HG02610 (cell line): ENCODE measurements around the gene COL13A1.

Source experiments
- ATAC-seq: cut with Tn5 transposase; IDR thresholded peaks from one replicate; pipeline ENCODE4 v1.9.1; 2021; ENCODE audit warnings: mild to moderate bottlenecking, moderate library complexity; ENCODE audit not compliant: unreplicated experiment

COL13A1 gene

GRCh38 chr10:69865450-69865849 is 63.7 kb downstream of the COL13A1 start:
- no peak for ATAC-seq

- no peak for ATAC-seq
Measured at GRCh38 chr10:69866246-69866687, 64.6 kb downstream of the COL13A1 start.

- ATAC-seq: no peak
Measured at GRCh38 chr10:69866688-69867461, 65.2 kb downstream of the COL13A1 start.

DNA sequence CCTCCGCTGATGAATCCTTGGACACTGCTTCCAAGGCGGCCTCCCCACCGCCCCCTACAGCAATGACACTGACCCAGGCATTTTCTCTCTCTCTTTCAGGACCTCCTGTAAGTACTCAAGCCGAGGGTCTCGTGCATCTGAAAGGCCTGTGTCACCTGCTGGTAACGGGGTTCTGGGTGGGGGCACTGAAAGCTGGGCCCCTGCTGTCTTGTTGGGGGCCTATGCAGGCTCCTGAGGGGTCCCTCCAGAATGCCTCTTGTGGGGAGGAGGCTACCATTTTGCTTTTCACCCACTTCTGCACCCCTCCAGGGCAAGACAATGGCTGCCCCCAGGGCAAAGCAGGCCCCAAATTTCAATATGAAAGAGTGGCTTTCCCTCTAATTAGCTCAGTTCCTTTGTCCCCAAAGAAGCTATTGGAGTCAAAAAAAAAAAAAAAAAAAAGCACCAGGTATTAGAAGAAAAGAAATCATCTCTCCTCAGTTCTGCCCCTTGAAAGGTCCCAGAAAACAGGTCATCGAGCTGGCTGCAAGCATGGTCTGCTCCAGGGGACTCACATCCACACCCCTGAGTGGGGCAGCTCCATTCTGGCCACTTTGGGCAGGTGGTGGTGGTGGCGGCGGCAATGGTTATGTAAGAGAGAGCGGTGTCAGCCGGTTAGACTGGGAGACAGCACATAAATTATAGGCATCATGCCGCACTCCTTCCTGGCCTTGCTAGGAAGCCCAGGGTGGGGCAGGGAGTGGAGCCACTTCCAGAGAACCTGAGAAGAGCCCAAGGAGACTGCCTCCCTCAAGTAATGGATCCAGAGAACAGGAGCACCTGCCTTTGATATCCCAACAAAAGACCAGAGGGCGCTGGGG is 66.2 kb downstream of the COL13A1 start:
- no peak for ATAC-seq

- no peak for ATAC-seq
Measured at GRCh38 chr10:69868821-69869220, 67.1 kb downstream of the COL13A1 start.

DNA sequence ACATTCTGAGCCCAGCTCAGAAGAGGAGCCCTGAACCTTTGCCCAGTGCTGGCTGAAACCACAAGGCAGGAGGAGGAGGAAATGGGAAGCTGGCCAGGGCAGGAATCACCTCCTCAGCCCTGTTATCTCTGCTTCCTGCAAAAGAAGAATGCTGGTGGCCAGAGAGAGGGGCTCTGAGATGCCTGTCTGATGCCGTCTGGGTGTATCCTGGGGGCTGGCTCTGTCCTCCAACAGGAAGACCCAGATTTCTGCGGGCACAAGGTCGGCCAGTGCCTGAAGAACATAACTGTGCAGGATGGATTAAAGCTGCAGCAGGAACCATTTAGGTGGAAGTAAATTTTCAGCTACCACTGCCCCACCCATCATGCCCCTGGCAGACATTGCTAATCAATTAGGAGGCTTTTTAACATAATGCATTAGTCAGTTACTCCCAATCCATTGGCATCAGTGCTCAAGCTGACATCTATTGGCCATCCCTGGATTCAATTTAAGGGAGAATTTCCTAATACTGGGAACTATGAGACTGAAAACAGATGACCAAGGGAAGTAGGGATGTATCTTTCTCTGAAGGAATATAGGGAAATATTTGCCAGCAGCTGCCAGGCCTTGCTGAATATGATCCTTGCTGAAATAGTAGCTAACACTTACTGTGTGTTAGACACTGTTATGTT is 67.7 kb downstream of the COL13A1 start:
- ATAC-seq: no peak

- ATAC-seq: no peak
Measured at GRCh38 chr10:69870591-69870990, 68.9 kb downstream of the COL13A1 start.

GRCh38 chr10:69871074-69871473 is 69.4 kb downstream of the COL13A1 start:
- ATAC-seq: no peak

DNA sequence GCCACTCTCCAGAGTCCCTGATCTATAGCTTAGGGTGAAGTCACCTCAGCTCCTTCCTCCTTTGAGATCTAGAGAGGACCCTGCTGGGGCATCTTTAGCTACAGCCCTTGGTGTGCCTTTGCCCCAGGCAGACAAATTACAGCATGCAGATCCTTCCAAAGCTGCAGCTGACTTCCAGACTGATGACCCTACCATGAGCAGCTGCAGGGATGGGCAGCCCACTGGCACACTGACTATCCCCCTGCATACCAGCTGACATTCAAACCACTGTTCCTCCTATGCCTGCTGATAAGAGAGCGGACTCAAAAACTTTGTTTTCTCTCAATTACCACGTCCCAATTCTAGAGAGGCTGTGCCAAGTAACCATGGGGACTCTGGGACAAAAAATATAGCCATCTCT is 70.6 kb downstream of the COL13A1 start:
- ATAC-seq: no peak

DNA sequence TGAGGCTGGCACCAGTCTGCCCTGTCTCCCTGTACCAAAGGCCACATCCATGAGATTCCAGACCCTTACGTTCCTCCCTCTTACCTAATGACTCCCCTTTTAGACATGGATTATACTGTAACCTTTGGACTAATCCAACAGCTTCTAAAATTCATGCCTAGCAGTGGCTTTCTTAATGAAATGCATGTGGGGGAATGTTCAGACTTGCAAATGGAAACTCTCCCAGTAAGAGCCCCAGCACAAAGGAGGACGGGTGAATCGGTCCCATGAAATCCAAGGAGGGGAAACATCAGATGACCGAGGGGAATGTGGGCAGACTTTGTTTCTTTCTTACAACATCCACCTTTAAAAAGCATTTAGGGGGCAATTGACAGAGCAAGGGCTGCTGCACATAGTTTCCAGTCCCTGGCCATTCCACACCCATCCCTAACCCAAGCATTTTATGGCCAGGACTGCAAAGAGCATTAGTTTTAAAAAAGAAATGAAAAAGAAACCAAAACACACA is 71.5 kb downstream of the COL13A1 start:
- ATAC-seq: no peak

GRCh38 chr10:69874449-69874848 is 72.7 kb downstream of the COL13A1 start:
- ATAC-seq: no peak

- no peak for ATAC-seq
Measured at GRCh38 chr10:69875856-69876255, 74.2 kb downstream of the COL13A1 start.

GRCh38 chr10:69876286-69876685 is 74.6 kb downstream of the COL13A1 start:
- no peak for ATAC-seq

- ATAC-seq: no peak
Measured at GRCh38 chr10:69876931-69877330, 75.2 kb downstream of the COL13A1 start.

- ATAC-seq: no peak
Measured at GRCh38 chr10:69878038-69878437, 76.3 kb downstream of the COL13A1 start.

- no peak for ATAC-seq
Measured at GRCh38 chr10:69878951-69879350, 77.2 kb downstream of the COL13A1 start.

DNA sequence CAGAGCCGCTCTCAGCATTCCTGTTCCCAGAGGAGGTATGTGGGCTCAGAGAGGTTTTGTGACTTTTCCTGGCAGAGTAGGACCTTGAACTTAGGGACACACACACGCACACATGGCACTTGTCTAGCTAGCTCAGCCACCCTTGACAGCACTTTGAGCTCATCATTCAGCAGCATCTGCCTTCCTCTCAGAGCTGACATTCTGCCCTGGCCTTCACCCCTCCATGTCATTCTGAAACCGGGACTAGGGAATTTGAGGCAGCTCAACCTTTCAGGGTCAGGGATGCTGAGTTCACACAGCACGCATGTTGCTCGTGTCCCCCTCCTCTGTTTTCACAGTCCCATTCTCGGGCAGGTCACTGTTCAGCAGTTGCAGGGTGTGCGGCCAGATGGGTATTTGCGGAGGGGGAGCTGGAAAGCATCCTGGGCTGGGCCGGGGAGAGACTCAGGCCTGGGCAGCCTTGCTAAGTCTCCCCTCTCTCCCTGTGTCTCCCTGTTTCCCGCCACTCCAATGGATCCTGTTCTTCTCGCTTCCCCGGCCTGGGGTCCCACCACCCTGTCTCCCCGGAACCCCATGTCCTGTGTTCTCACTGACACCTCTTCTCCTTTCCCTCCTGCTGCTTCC is 78.0 kb downstream of the COL13A1 start:
- ATAC-seq: no peak

GRCh38 chr10:69880301-69881081 is 78.8 kb downstream of the COL13A1 start:
- no peak for ATAC-seq

DNA sequence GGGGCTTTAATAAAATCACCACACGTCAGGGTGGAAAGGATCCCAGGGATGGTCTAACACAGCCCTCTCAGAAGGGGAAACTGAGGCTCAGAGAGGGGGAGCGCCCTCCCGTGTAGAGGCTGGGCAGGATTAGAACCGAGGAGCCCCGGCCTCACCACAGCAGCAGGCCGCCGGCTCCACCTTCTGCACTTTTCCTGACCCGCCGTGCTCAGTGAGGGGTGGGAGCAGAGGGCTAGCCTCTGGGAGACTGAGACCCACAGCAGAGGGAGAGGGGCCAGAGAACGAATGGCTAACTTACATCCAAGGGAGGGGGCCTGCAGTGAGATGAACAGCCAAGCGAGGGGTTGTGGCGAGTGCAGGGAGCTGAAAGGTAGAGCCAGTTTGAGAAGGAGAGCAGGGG is 79.5 kb downstream of the COL13A1 start:
- ATAC-seq: no peak
